Limb (tissue), 2 donors: Measurements from ENCODE around the gene ANO6.

Experiments
- DNase-seq, 2 donors: peaks; one replicate each; pipeline ENCODE4 v3.0.0-alpha.2; 2016; ENCODE audit errors: extremely low spot score in 2 of 2

Gene ANO6

GRCh38 chr12:45276154-45276755 is 60.4 kb downstream of the ANO6 start:
- no peak for DNase-seq

- no peak for DNase-seq
Observed at GRCh38 chr12:45278447-45278846, 62.6 kb downstream of the ANO6 start.

GRCh38 chr12:45279931-45280830 is 64.3 kb downstream of the ANO6 start:
- no peak for DNase-seq

GRCh38 chr12:45281994-45282393 is 66.1 kb downstream of the ANO6 start:
- DNase-seq = no peak

GRCh38 chr12:45282411-45282810 is 66.5 kb downstream of the ANO6 start:
- no peak for DNase-seq

- no peak for DNase-seq
Observed at GRCh38 chr12:45284096-45284901, 68.4 kb downstream of the ANO6 start.

GRCh38 chr12:45285717-45286116 is 69.8 kb downstream of the ANO6 start:
- no peak for DNase-seq

GRCh38 chr12:45286621-45287020 is 70.7 kb downstream of the ANO6 start:
- no peak for DNase-seq

GRCh38 chr12:45289245-45290215 is 73.6 kb downstream of the ANO6 start:
- no peak for DNase-seq

- DNase-seq = no peak
Observed at GRCh38 chr12:45290216-45290605, 74.3 kb downstream of the ANO6 start.

GRCh38 chr12:45291518-45291917 is 75.6 kb downstream of the ANO6 start:
- no peak for DNase-seq

- DNase-seq = peak in 1 of 2 donors; percentile 38
Observed at GRCh38 chr12:45292486-45293195, 76.7 kb downstream of the ANO6 start.

GRCh38 chr12:45294906-45295305 is 79.0 kb downstream of the ANO6 start:
- no peak for DNase-seq

GRCh38 chr12:45296046-45296586 is 80.2 kb downstream of the ANO6 start:
- no peak for DNase-seq

GRCh38 chr12:45298047-45298446 is 82.2 kb downstream of the ANO6 start:
- no peak for DNase-seq

GRCh38 chr12:45298721-45299692 is 83.1 kb downstream of the ANO6 start:
- no peak for DNase-seq

GRCh38 chr12:45302621-45303369 is 86.9 kb downstream of the ANO6 start:
- no peak for DNase-seq

GRCh38 chr12:45303945-45304344 is 88.0 kb downstream of the ANO6 start:
- no peak for DNase-seq
